Loucy (cell line): ENCODE data around the gene OSM.

Source experiments
- H2AFZ ChIP-seq: fragments of 200-600 bp; sonication (generic); 2 replicates; pipeline ENCODE4 v1.6.0; 2016; ENCODE audit warnings: antibody characterized with exemption, mild to moderate bottlenecking, low read length, moderate library complexity
- H3F3A ChIP-seq: fragments of 200-600 bp; 2 replicates; pipeline ENCODE4 v1.6.0; 2016; ENCODE audit warnings: antibody characterized with exemption, low read depth, mild to moderate bottlenecking
- H3K27me3 ChIP-seq: fragments of 200-600 bp; sonication (generic); 2 replicates; pipeline ENCODE4 v1.6.1; 2014; ENCODE audit warnings: low read length, mild to moderate bottlenecking; ENCODE audit not compliant: insufficient read depth, poor library complexity, severe bottlenecking
- H3K36me3 ChIP-seq: fragments of 200-600 bp; sonication (generic); 2 replicates; pipeline ENCODE4 v1.6.1; 2016; ENCODE audit warnings: low read length; ENCODE audit not compliant: insufficient read depth
- H3K4me1 ChIP-seq: fragments of 200-600 bp; sonication (generic); 2 replicates; pipeline ENCODE4 v1.5.1; 2014; ENCODE audit warnings: low read length, mild to moderate bottlenecking; ENCODE audit not compliant: insufficient read depth, poor library complexity, severe bottlenecking
- H3K4me2 ChIP-seq: fragments of 200-600 bp; sonication (generic); 2 replicates; pipeline ENCODE4 v1.6.0; 2014; ENCODE audit warnings: antibody characterized with exemption, low read length, low read depth, mild to moderate bottlenecking; ENCODE audit not compliant: poor library complexity, severe bottlenecking
- H3K4me3 ChIP-seq: fragments of 200-600 bp; sonication (generic); 2 replicates; pipeline ENCODE4 v1.5.1; 2014; ENCODE audit warnings: low read length, mild to moderate bottlenecking, mixed read lengths; ENCODE audit not compliant: poor library complexity, severe bottlenecking
- H3K79me2 ChIP-seq: fragments of 200-600 bp; sonication (generic); 2 replicates; pipeline ENCODE4 v1.6.1; 2014; ENCODE audit warnings: low read length; ENCODE audit not compliant: insufficient read depth
- H3K9ac ChIP-seq: fragments of 200-600 bp; sonication (generic); 2 replicates; pipeline ENCODE4 v1.6.0; 2014; ENCODE audit warnings: mild to moderate bottlenecking, low read depth, low read length, moderate library complexity; ENCODE audit not compliant: poor library complexity, severe bottlenecking
- H3K9me2 ChIP-seq: fragments of 200-600 bp; sonication (generic); replicated peaks from 2 replicates; pipeline ENCODE4 v1.6.1; 2016; ENCODE audit warnings: low read depth, low read length, mixed read lengths
- H3K9me3 ChIP-seq: fragments of 200-600 bp; sonication (generic); 2 replicates; pipeline ENCODE4 v1.6.1; 2014; ENCODE audit warnings: mild to moderate bottlenecking, antibody characterized with exemption, low read length, low read depth; ENCODE audit not compliant: insufficient read depth
- H4K20me1 ChIP-seq: fragments of 200-600 bp; sonication (generic); 2 replicates; pipeline ENCODE4 v1.6.0; 2014; ENCODE audit warnings: antibody characterized with exemption, low read length, mild to moderate bottlenecking; ENCODE audit not compliant: insufficient read depth, poor library complexity, severe bottlenecking
- CTCF ChIP-seq: fragments of 200-600 bp; sonication (generic); conservative IDR thresholded peaks from 2 replicates; pipeline ENCODE4 v1.5.1; 2014; ENCODE audit warnings: mild to moderate bottlenecking, antibody characterized with exemption, low read length
- EZH2phosphoT487 ChIP-seq: fragments of 200-600 bp; IDR thresholded peaks from 2 replicates; pipeline ENCODE4 v1.6.1; 2018; ENCODE audit warnings: antibody characterized with exemption, mild to moderate bottlenecking, moderate library complexity, borderline replicate concordance

Gene OSM

GRCh38 chr22:30254314-30254713, 12.3 kb downstream of the OSM start:
- H3K4me3 ChIP-seq: no peak overlapping the region
- H3K36me3 ChIP-seq: no peaks in the 10 kb centered on the region
- no peaks in the 10 kb centered on the region for H3K9me2 ChIP-seq
- H3K9me3 ChIP-seq: no peaks in the 10 kb centered on the region
- H3K4me1 ChIP-seq: peaks cover 21% of the 10 kb centered on the region
- no peak overlapping the region for H2AFZ ChIP-seq
- peak overlapping the region; percentile 56 for H3K9ac ChIP-seq
- no peaks in the 10 kb centered on the region for H4K20me1 ChIP-seq
- no peaks in the 10 kb centered on the region for H3F3A ChIP-seq
- no peak for TF ChIP-seq CTCF
- TF ChIP-seq EZH2phosphoT487: no peak
- no peaks in the 10 kb centered on the region for H3K79me2 ChIP-seq
- H3K27me3 ChIP-seq: no peaks in the 10 kb centered on the region
- peak overlapping the region; percentile 41 for H3K4me2 ChIP-seq

GRCh38 chr22:30253205-30253852, 13.3 kb downstream of the OSM start:
- H3K9ac ChIP-seq: peak overlapping the region; percentile 56
- H3K79me2 ChIP-seq: no peaks in the 10 kb centered on the region
- H4K20me1 ChIP-seq: no peaks in the 10 kb centered on the region
- no peaks in the 10 kb centered on the region for H3K27me3 ChIP-seq
- TF ChIP-seq EZH2phosphoT487 (no peak), CTCF (no peak)
- no peak overlapping the region for H3K4me3 ChIP-seq
- no peaks in the 10 kb centered on the region for H3K36me3 ChIP-seq
- no peaks in the 10 kb centered on the region for H3F3A ChIP-seq
- peak overlapping the region; percentile 41 for H3K4me2 ChIP-seq
- H3K9me2 ChIP-seq: no peaks in the 10 kb centered on the region
- H3K4me1 ChIP-seq: peaks cover 27% of the 10 kb centered on the region
- H3K9me3 ChIP-seq: no peaks in the 10 kb centered on the region
- H2AFZ ChIP-seq: peak overlapping the region; percentile 51

GRCh38 chr22:30252411-30253204, 14.0 kb downstream of the OSM start:
- Histone ChIP-seq H3K27me3 (no peaks in the 10 kb centered on the region), H3K4me3 (no peak overlapping the region), H3K9ac (peak overlapping the region; percentile 56), H3K4me1 (peaks cover 27% of the 10 kb centered on the region), H2AFZ (0 out of 2 replicates have a peak overlapping the region, but pooled peaks have one; percentile 9), H3K4me2 (peak overlapping the region; percentile 33), H3K36me3 (no peaks in the 10 kb centered on the region), H3F3A (no peaks in the 10 kb centered on the region), H3K9me2 (no peaks in the 10 kb centered on the region), H3K9me3 (no peaks in the 10 kb centered on the region), H3K79me2 (no peaks in the 10 kb centered on the region), H4K20me1 (no peaks in the 10 kb centered on the region)
- TF ChIP-seq EZH2phosphoT487 (no peak), CTCF (no peak)
